SJCRH30 (cell line): Measurements from ENCODE around the gene TEAD1. TPM values are rescaled to one million over a fixed set of nuclear protein-coding genes. Genes with fewer than 3 reads are reported as not detected.

Experiments used
- DNase-seq, 2 experiments: peaks; one replicate each; pipeline ENCODE4 v3.0.0-alpha.2; 2015 to 2020
- H3K27ac ChIP-seq: fragments of 250-450 bp; sonication (Bioruptor Pico); 2 replicates; pipeline ENCODE4 v1.5.1; 2020; ENCODE audit warnings: mild to moderate bottlenecking, moderate library complexity
- H3K27me3 ChIP-seq: fragments of 250-450 bp; sonication (Bioruptor Pico); 2 replicates; pipeline ENCODE4 v1.5.1; 2020; ENCODE audit warnings: mild to moderate bottlenecking, moderate library complexity
- H3K36me3 ChIP-seq: fragments of 250-450 bp; sonication (Bioruptor Pico); 2 replicates; pipeline ENCODE4 v1.5.1; 2020; ENCODE audit warnings: mild to moderate bottlenecking, moderate library complexity
- H3K4me1 ChIP-seq: fragments of 250-450 bp; sonication (Bioruptor Pico); 2 replicates; pipeline ENCODE4 v1.5.1; 2020; ENCODE audit warnings: mild to moderate bottlenecking, moderate library complexity
- H3K4me3 ChIP-seq: fragments of 250-450 bp; sonication (Bioruptor Pico); 2 replicates; pipeline ENCODE4 v1.5.1; 2020; ENCODE audit warnings: mild to moderate bottlenecking, moderate library complexity
- H3K9me3 ChIP-seq: fragments of 250-450 bp; sonication (Bioruptor Pico); replicated peaks from 2 replicates; pipeline ENCODE4 v1.5.1; 2020; ENCODE audit warnings: mild to moderate bottlenecking, moderate library complexity
- total RNA-seq: library from RNA; depleted of rRNA; stranded (reverse); fragments of >200 nt; shearing (Covaris generic); gene quantifications from 2 replicates; pipeline ENCODE4 v1.2.3, GENCODE V29; 2014

Gene TEAD1
- total RNA-seq, 1 experiment from 2014 or later, result 84.4 TPM

- Histone ChIP-seq H3K4me3 (no peak overlapping the region), H3K27ac (no peak overlapping the region), H3K36me3 (no peaks in the 10 kb centered on the region; the same call in 1 of the 2 replicates), H3K4me1 (peaks cover 32% of the 10 kb centered on the region), H3K27me3 (no peaks in the 10 kb centered on the region), H3K9me3 (no peaks in the 10 kb centered on the region)
- no peak for DNase-seq
Observed at GRCh38 chr11:12696911-12697581, 22.8 kb downstream of the TEAD1 start.

- H3K9me3 ChIP-seq, result no peaks in the 10 kb centered on the region
- H3K4me1 ChIP-seq, result peaks cover 25% of the 10 kb centered on the region
- no peak overlapping the region for H3K27ac ChIP-seq
Observed at GRCh38 chr11:12698048-12698447, 23.8 kb downstream of the TEAD1 start.

GRCh38 chr11:12701811-12702592 is 27.8 kb downstream of the TEAD1 start:
- Histone ChIP-seq H3K9me3 (no peaks in the 10 kb centered on the region), H3K27ac (no peak overlapping the region), H3K4me1 (peaks cover 4% of the 10 kb centered on the region; the same call in 1 of the 2 replicates), H3K36me3 (peaks cover 4% of the 10 kb centered on the region), H3K27me3 (no peaks in the 10 kb centered on the region), H3K4me3 (no peak overlapping the region)
- no peak for DNase-seq

More at GRCh38 chr11:12698048-12698447, 23.8 kb downstream of the TEAD1 start:
- Histone ChIP-seq H3K4me3 (no peak overlapping the region), H3K36me3 (no peaks in the 10 kb centered on the region; the same call in 1 of the 2 replicates), H3K27me3 (no peaks in the 10 kb centered on the region)
- no peak for DNase-seq

GRCh38 chr11:12702999-12703453 is 28.8 kb downstream of the TEAD1 start:
- Histone ChIP-seq H3K27ac (no peak overlapping the region), H3K27me3 (no peaks in the 10 kb centered on the region), H3K9me3 (no peaks in the 10 kb centered on the region), H3K36me3 (peaks cover 4% of the 10 kb centered on the region), H3K4me1 (peaks cover 8% of the 10 kb centered on the region; the same call in 1 of the 2 replicates), H3K4me3 (no peak overlapping the region)
- DNase-seq, result no peak

GRCh38 chr11:12704049-12704448 is 29.8 kb downstream of the TEAD1 start:
- H3K9me3 ChIP-seq, result no peaks in the 10 kb centered on the region
- peaks cover 4% of the 10 kb centered on the region for H3K36me3 ChIP-seq
- no peaks in the 10 kb centered on the region for H3K27me3 ChIP-seq
- H3K4me1 ChIP-seq, result peaks cover 8% of the 10 kb centered on the region; the same call in 1 of the 2 replicates
- no peak for DNase-seq
- no peak overlapping the region for H3K27ac ChIP-seq
- no peak overlapping the region for H3K4me3 ChIP-seq

- Histone ChIP-seq H3K27me3 (no peaks in the 10 kb centered on the region), H3K4me3 (no peak overlapping the region), H3K4me1 (peaks cover 8% of the 10 kb centered on the region; the same call in 1 of the 2 replicates), H3K27ac (no peak overlapping the region), H3K36me3 (peaks cover 4% of the 10 kb centered on the region), H3K9me3 (no peaks in the 10 kb centered on the region)
- no peak for DNase-seq
Observed at GRCh38 chr11:12705874-12706273, 31.7 kb downstream of the TEAD1 start.

- H3K36me3 ChIP-seq, result peaks cover 4% of the 10 kb centered on the region
- no peak overlapping the region for H3K27ac ChIP-seq
- no peaks in the 10 kb centered on the region for H3K27me3 ChIP-seq
- peaks cover 8% of the 10 kb centered on the region; the same call in 1 of the 2 replicates for H3K4me1 ChIP-seq
- H3K9me3 ChIP-seq, result no peaks in the 10 kb centered on the region
- DNase-seq, result peak; percentile 37 to 59
- no peak overlapping the region for H3K4me3 ChIP-seq
Observed at GRCh38 chr11:12706545-12707499, 32.6 kb downstream of the TEAD1 start.

- H3K4me1 ChIP-seq, result peaks cover 8% of the 10 kb centered on the region; the same call in 1 of the 2 replicates
- no peak overlapping the region for H3K4me3 ChIP-seq
- peaks cover 4% of the 10 kb centered on the region for H3K36me3 ChIP-seq
- no peaks in the 10 kb centered on the region for H3K27me3 ChIP-seq
- no peak for DNase-seq
- no peaks in the 10 kb centered on the region for H3K9me3 ChIP-seq
- no peak overlapping the region for H3K27ac ChIP-seq
Observed at GRCh38 chr11:12707500-12707880, 33.3 kb downstream of the TEAD1 start.

- no peaks in the 10 kb centered on the region; the same call in 1 of the 2 replicates for H3K36me3 ChIP-seq
- H3K9me3 ChIP-seq, result no peaks in the 10 kb centered on the region
- H3K4me1 ChIP-seq, result peaks cover 7% of the 10 kb centered on the region; the same call in 1 of the 2 replicates
- H3K27ac ChIP-seq, result no peak overlapping the region
- H3K4me3 ChIP-seq, result no peak overlapping the region
- no peaks in the 10 kb centered on the region for H3K27me3 ChIP-seq
- DNase-seq, result no peak
Observed at GRCh38 chr11:12711496-12711895, 37.3 kb downstream of the TEAD1 start.

- no peak overlapping the region for H3K27ac ChIP-seq
- no peaks in the 10 kb centered on the region for H3K9me3 ChIP-seq
- H3K36me3 ChIP-seq, result no peaks in the 10 kb centered on the region; the same call in 1 of the 2 replicates
- no peaks in the 10 kb centered on the region for H3K27me3 ChIP-seq
- H3K4me1 ChIP-seq, result peaks cover 3% of the 10 kb centered on the region; the same call in 1 of the 2 replicates
- DNase-seq, result no peak
- no peak overlapping the region for H3K4me3 ChIP-seq
Observed at GRCh38 chr11:12712132-12712531, 37.9 kb downstream of the TEAD1 start.

GRCh38 chr11:12715131-12715530 is 40.9 kb downstream of the TEAD1 start:
- H3K36me3 ChIP-seq, result no peaks in the 10 kb centered on the region; the same call in 1 of the 2 replicates
- H3K4me3 ChIP-seq, result no peak overlapping the region
- no peaks in the 10 kb centered on the region for H3K4me1 ChIP-seq
- no peak for DNase-seq
- no peaks in the 10 kb centered on the region for H3K9me3 ChIP-seq
- H3K27me3 ChIP-seq, result no peaks in the 10 kb centered on the region
- H3K27ac ChIP-seq, result no peak overlapping the region

- DNase-seq, result no peak
- H3K27me3 ChIP-seq, result no peaks in the 10 kb centered on the region
- H3K9me3 ChIP-seq, result no peaks in the 10 kb centered on the region
- H3K27ac ChIP-seq, result no peak overlapping the region
- no peaks in the 10 kb centered on the region for H3K4me1 ChIP-seq
- H3K4me3 ChIP-seq, result no peak overlapping the region
- H3K36me3 ChIP-seq, result no peaks in the 10 kb centered on the region; the same call in 1 of the 2 replicates
Observed at GRCh38 chr11:12715941-12716340, 41.7 kb downstream of the TEAD1 start.

GRCh38 chr11:12716816-12717215 is 42.6 kb downstream of the TEAD1 start:
- Histone ChIP-seq H3K4me3 (no peak overlapping the region), H3K36me3 (no peaks in the 10 kb centered on the region), H3K27me3 (no peaks in the 10 kb centered on the region), H3K4me1 (no peaks in the 10 kb centered on the region), H3K27ac (no peak overlapping the region), H3K9me3 (no peaks in the 10 kb centered on the region)
- DNase-seq, result no peak

GRCh38 chr11:12717851-12718291 is 43.6 kb downstream of the TEAD1 start:
- peaks cover under 1% of the 10 kb centered on the region; the same call in 1 of the 2 replicates for H3K4me1 ChIP-seq
- DNase-seq, result peak; percentile 18 to 47
- no peak overlapping the region for H3K4me3 ChIP-seq
- no peaks in the 10 kb centered on the region for H3K9me3 ChIP-seq
- H3K27me3 ChIP-seq, result no peaks in the 10 kb centered on the region
- no peak overlapping the region for H3K27ac ChIP-seq
- no peaks in the 10 kb centered on the region; the same call in 1 of the 2 replicates for H3K36me3 ChIP-seq
